PC-3 (cell line): ENCODE results near the gene KCNIP2. TPM values are rescaled to one million over a fixed set of nuclear protein-coding genes. Genes with fewer than 3 reads are reported as not detected.

Source experiments
- ATAC-seq: fragments of 200-7000 bp; cut with Tn5 transposase; 2 replicates; pipeline ENCODE4 v1.9.1; 2020; ENCODE audit warnings: mild to moderate bottlenecking, moderate library complexity
- BruUV-seq: library from RNA; stranded (reverse); fragments of 400-500 nt; replicated peaks from 2 replicates; lab custom pipeline; 2021; lab: Mats Ljungman, UMichigan
- CTCF ChIA-PET: fragments of 300-600 bp; sonication (Branson Sonifier 250); formaldehyde crosslinking; loops from one replicate; lab custom pipeline; 2022; ENCODE audit warnings: antibody characterized with exemption; lab: Charles Lee
- POLR2A ChIA-PET: fragments of 300-600 bp; sonication (Branson Sonifier 250); formaldehyde crosslinking; loops from one replicate; lab custom pipeline; 2022; ENCODE audit warnings: antibody characterized with exemption; ENCODE audit not compliant: unreplicated experiment; lab: Charles Lee
- DNase-seq: peaks from one replicate; pipeline ENCODE4 v3.0.0-alpha.2; 2015
- H2AFZ ChIP-seq: fragments of 300-600 bp; sonication (generic); 2 replicates; pipeline ENCODE4 v1.6.0; 2016; ENCODE audit warnings: antibody characterized with exemption, low read length
- H3F3A ChIP-seq: fragments of 300-600 bp; sonication (generic); one replicate; pipeline ENCODE4 v1.6.0; 2017; ENCODE audit warnings: antibody characterized with exemption, low read length, control low read depth, mild to moderate bottlenecking; ENCODE audit not compliant: unreplicated experiment
- H3K27ac ChIP-seq: fragments of 300-600 bp; sonication (generic); 2 replicates; pipeline ENCODE4 v1.5.1; 2016; ENCODE audit warnings: mild to moderate bottlenecking, low read length
- H3K27me3 ChIP-seq: fragments of 300-600 bp; sonication (generic); 2 replicates; pipeline ENCODE4 v1.6.1; 2016; ENCODE audit warnings: low read length, mixed read lengths
- H3K36me3 ChIP-seq: fragments of 300-600 bp; sonication (generic); 2 replicates; pipeline ENCODE4 v1.6.1; 2016; ENCODE audit warnings: low read depth, mixed run types, low read length, mixed read lengths
- H3K4me1 ChIP-seq: fragments of 300-600 bp; sonication (generic); 2 replicates; pipeline ENCODE4 v1.5.1; 2016; ENCODE audit warnings: low read length; ENCODE audit not compliant: insufficient read depth
- H3K4me2 ChIP-seq: fragments of 300-600 bp; sonication (generic); 2 replicates; pipeline ENCODE4 v1.6.0; 2016; ENCODE audit warnings: low read length
- H3K4me3 ChIP-seq: fragments of 300-600 bp; sonication (generic); 2 replicates; pipeline ENCODE4 v1.5.1; 2016; ENCODE audit warnings: mild to moderate bottlenecking, low read length, mixed read lengths
- H3K79me2 ChIP-seq: fragments of 300-600 bp; sonication (generic); 2 replicates; pipeline ENCODE4 v1.6.1; 2017; ENCODE audit warnings: low read length, mixed read lengths
- H3K9ac ChIP-seq: fragments of 300-600 bp; sonication (generic); 2 replicates; pipeline ENCODE4 v1.6.0; 2016; ENCODE audit warnings: mild to moderate bottlenecking, low read length
- H3K9me2 ChIP-seq: fragments of 300-600 bp; sonication (generic); replicated peaks from 2 replicates; pipeline ENCODE4 v1.6.1; 2016; ENCODE audit warnings: mixed run types, low read length, mixed read lengths
- H3K9me3 ChIP-seq: fragments of 300-600 bp; sonication (generic); 2 replicates; pipeline ENCODE4 v1.6.1; 2016; ENCODE audit warnings: low read length, mixed read lengths
- H4K20me1 ChIP-seq: fragments of 300-600 bp; sonication (generic); 2 replicates; pipeline ENCODE4 v1.6.1; 2016; ENCODE audit warnings: low read length, mixed read lengths
- EZH2 ChIP-seq: fragments of 300-600 bp; sonication (generic); IDR thresholded peaks from one replicate; pipeline ENCODE4 v1.6.1; 2017; ENCODE audit warnings: antibody characterized with exemption, mild to moderate bottlenecking, low read length; ENCODE audit not compliant: unreplicated experiment
- EZH2phosphoT487 ChIP-seq: fragments of 300-600 bp; sonication (generic); IDR thresholded peaks from 2 replicates; pipeline ENCODE4 v1.6.1; 2018; ENCODE audit warnings: mild to moderate bottlenecking, antibody characterized with exemption, low read length, borderline replicate concordance
- intact Hi-C: fragments of 100-400 bp; cut with micrococcal nuclease; formaldehyde crosslinking; loops from 2 replicates; pipeline ENCODE4 v1.9.0; 2023
- total RNA-seq: library from RNA; depleted of rRNA; stranded (reverse); fragments of >200 nt; gene quantifications from 2 replicates; pipeline ENCODE4 v1.2.3, GENCODE V29; 2014
- TF ChIP-seq, protein P1 (sequence below): fragments of 300-600 bp; sonication (generic); conservative IDR thresholded peaks from 2 replicates; pipeline ENCODE4 v1.5.1; 2017; ENCODE audit warnings: antibody characterized with exemption, low read depth, mild to moderate bottlenecking, low read length

Gene KCNIP2
- total RNA-seq, 1 experiment from 2014 or later, result 1.5 TPM

DNA sequence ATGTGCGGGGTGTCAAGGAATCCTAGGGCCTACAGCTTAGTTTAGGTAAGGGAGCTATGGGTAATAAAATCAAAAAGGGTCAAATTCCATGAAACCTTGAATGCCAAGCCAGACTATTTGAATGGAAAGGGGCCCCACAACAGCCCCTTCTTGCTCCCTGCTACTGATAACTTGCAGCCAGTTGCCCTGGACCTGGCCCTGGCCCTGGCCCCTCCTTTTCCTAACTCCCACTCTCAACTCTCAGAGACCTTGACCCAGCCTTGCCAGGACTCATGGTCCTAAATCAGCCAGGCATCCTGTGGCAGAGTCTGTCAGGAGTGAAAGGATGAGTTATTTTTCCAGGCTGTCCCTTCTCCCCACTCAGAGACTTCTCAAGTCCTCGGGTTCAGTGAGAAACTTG, 5.9 kb downstream of the KCNIP2 start:
- ChIA-PET POLR2A (no interaction called here), CTCF (no interaction called here)
- Histone ChIP-seq H3K27me3 (no peaks in the 10 kb centered on the region), H3K27ac (no peak overlapping the region), H3K9me3 (no peaks in the 10 kb centered on the region), H3K4me3 (no peak overlapping the region), H3K36me3 (no peaks in the 10 kb centered on the region), H3K79me2 (no peaks in the 10 kb centered on the region), H3K4me2 (no peak overlapping the region), H3K9ac (no peak overlapping the region), H3K9me2 (no peaks in the 10 kb centered on the region), H4K20me1 (no peaks in the 10 kb centered on the region), H3K4me1 (peaks cover 16% of the 10 kb centered on the region; the same call in 1 of the 2 replicates), H2AFZ (no peak overlapping the region), H3F3A (no peaks in the 10 kb centered on the region)
- no peak for DNase-seq
- BruUV-seq, result no TSS peak
- no peak for ATAC-seq
- intact Hi-C loops, result no loop called here
- no peak for TF ChIP-seq EZH2phosphoT487
- TF ChIP-seq, protein P1, sequence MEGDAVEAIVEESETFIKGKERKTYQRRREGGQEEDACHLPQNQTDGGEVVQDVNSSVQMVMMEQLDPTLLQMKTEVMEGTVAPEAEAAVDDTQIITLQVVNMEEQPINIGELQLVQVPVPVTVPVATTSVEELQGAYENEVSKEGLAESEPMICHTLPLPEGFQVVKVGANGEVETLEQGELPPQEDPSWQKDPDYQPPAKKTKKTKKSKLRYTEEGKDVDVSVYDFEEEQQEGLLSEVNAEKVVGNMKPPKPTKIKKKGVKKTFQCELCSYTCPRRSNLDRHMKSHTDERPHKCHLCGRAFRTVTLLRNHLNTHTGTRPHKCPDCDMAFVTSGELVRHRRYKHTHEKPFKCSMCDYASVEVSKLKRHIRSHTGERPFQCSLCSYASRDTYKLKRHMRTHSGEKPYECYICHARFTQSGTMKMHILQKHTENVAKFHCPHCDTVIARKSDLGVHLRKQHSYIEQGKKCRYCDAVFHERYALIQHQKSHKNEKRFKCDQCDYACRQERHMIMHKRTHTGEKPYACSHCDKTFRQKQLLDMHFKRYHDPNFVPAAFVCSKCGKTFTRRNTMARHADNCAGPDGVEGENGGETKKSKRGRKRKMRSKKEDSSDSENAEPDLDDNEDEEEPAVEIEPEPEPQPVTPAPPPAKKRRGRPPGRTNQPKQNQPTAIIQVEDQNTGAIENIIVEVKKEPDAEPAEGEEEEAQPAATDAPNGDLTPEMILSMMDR, result no peak
- no peak for TF ChIP-seq EZH2

DNA sequence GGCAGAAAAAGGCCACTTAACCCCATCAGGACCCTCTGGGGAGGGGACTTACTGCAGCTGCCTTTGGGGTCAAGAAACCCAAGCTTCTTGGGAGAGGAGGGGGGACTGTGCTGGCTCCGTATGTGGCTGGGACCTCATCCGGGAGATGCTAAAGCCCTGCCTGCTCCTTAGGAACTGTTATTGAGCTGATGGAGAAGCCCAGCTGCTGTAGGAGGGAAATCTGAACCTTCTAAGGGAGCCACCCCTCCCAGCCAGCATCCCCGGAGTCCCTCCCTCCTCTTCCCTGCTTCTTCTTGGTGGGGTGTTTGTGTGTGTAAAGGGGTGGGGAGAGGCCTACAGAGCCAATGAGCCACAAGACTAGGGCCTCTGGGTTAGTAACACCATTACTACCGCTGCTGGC, 8.2 kb downstream of the KCNIP2 start:
- no peak overlapping the region for H2AFZ ChIP-seq
- intact Hi-C loops, result no loop called here
- H3K4me1 ChIP-seq, result peaks cover 20% of the 10 kb centered on the region
- CTCF ChIA-PET, result interaction anchor here (0.6 to 1.1 kb wide), 3 partner anchors 49 to 174 kb away, joined by 3 to 7 read pairs (median 7); no protein-coding TSS in a partner anchor
- no peak overlapping the region for H3K4me2 ChIP-seq
- TF ChIP-seq, protein P1, result no peak
- TF ChIP-seq EZH2, result no peak
- no peak for TF ChIP-seq EZH2phosphoT487
- H3K9me3 ChIP-seq, result no peaks in the 10 kb centered on the region
- ATAC-seq (no peak), DNase-seq (no peak)
- no peaks in the 10 kb centered on the region for H3K27me3 ChIP-seq
- H3K9me2 ChIP-seq, result no peaks in the 10 kb centered on the region
- H3K27ac ChIP-seq, result no peak overlapping the region
- no peaks in the 10 kb centered on the region for H3K79me2 ChIP-seq
- no TSS peak for BruUV-seq
- H3K9ac ChIP-seq, result no peak overlapping the region
- POLR2A ChIA-PET, result no interaction called here
- no peaks in the 10 kb centered on the region for H3K36me3 ChIP-seq
- H3F3A ChIP-seq, result no peaks in the 10 kb centered on the region
- H4K20me1 ChIP-seq, result no peaks in the 10 kb centered on the region
- H3K4me3 ChIP-seq, result no peak overlapping the region

DNA sequence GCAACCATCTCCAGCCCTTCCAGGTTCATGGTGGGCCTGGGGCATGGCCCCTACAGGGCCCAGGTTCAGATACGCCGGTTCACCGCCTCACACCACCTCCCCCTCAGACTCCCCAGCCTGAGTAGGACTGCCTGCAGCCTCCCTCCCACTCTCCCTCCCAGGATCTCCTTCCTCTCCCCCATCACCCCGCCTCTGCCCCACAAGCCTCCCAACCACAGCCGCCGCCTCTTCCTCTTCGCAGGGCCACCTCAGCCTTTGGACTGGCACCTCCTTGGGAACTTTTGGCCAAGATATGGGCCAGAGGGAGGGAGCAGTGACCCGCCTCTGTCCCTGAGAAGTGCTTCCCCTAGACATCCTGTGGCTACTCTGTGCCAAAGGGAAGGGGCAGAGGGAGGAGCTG, 9.3 kb downstream of the KCNIP2 start:
- Histone ChIP-seq H2AFZ (no peak overlapping the region), H3K9ac (no peak overlapping the region), H3K27me3 (no peaks in the 10 kb centered on the region), H3K9me3 (no peaks in the 10 kb centered on the region), H3K4me2 (no peak overlapping the region), H3K4me1 (peaks cover 22% of the 10 kb centered on the region), H3K79me2 (no peaks in the 10 kb centered on the region), H4K20me1 (no peaks in the 10 kb centered on the region), H3K27ac (no peak overlapping the region), H3K4me3 (no peak overlapping the region), H3K36me3 (no peaks in the 10 kb centered on the region), H3K9me2 (no peaks in the 10 kb centered on the region), H3F3A (no peaks in the 10 kb centered on the region)
- BruUV-seq, result no TSS peak
- ATAC-seq (peak; percentile 48), DNase-seq (peak; percentile 39)
- TF ChIP-seq, protein P1, result no peak
- TF ChIP-seq EZH2, result no peak
- no peak for TF ChIP-seq EZH2phosphoT487
- ChIA-PET POLR2A (no interaction called here), CTCF (interaction anchor here (0.7 kb wide), 1 partner anchor 13 kb away, joined by 3 read pairs; no protein-coding TSS in a partner anchor)
- intact Hi-C loops, result no loop called here
